GM12873 (cell line): Measurements from ENCODE around the gene SLC35A3.

Experiments used
- CTCF ChIP-seq: IDR thresholded peaks from 2 replicates; pipeline ENCODE4 v1.5.1; 2012; ENCODE audit warnings: low read depth, mild to moderate bottlenecking, moderate library complexity, low read length, control low read depth; ENCODE audit not compliant: insufficient read depth; ENCODE audit errors: missing control alignments

SLC35A3 gene

GRCh38 chr1:100053727-100054126 lies 83.9 kb downstream of the SLC35A3 start:
- TF ChIP-seq CTCF: no peak

GRCh38 chr1:100061681-100062080 lies 91.9 kb downstream of the SLC35A3 start:
- TF ChIP-seq CTCF: no peak

GRCh38 chr1:100065183-100065968 lies 95.6 kb downstream of the SLC35A3 start:
- no peak for TF ChIP-seq CTCF

GRCh38 chr1:100065969-100066227 lies 96.1 kb downstream of the SLC35A3 start:
- no peak for TF ChIP-seq CTCF

- no peak for TF ChIP-seq CTCF
Measured at GRCh38 chr1:100070201-100070939, 100.6 kb downstream of the SLC35A3 start.

GRCh38 chr1:100073531-100073930 lies 103.7 kb downstream of the SLC35A3 start:
- TF ChIP-seq CTCF: no peak

- no peak for TF ChIP-seq CTCF
Measured at GRCh38 chr1:100074604-100075395, 105.0 kb downstream of the SLC35A3 start.
